ENCODE data around the gene LRRC58. TPM values are rescaled to one million over a fixed set of nuclear protein-coding genes. Genes with fewer than 3 reads are reported as not detected.
"Not testable (repeated sequence)": the region's sequence is repeated elsewhere in the genome, so short reads cannot be mapped to it uniquely, and the experiment has no call there.

LRRC58 gene
- total RNA-seq, 1 donor from 2014 or later = 25.0 TPM

- no peak for DNase-seq (ENCODE audit: extremely low spot score in 2 of 2)
- Histone ChIP-seq H3K27ac (no peak overlapping the region), H3K4me3 (no peak overlapping the region), H3K36me3 (peaks cover 0 to 59% of the 10 kb centered on the region in 2 donors), H3K27me3 (no peaks in the 10 kb centered on the region), H3K9me3 (no peaks in the 10 kb centered on the region), H3K4me1 (no peaks in the 10 kb centered on the region)
- TF ChIP-seq POLR2A (IDR thresholded peaks at IDR 0.05) (no peak), CTCF (IDR thresholded peaks at IDR 0.05) (no peak), POLR2AphosphoS5 (IDR thresholded peaks at IDR 0.05; ENCODE audit: insufficient read depth in 1 of 2, low read depth in 1 of 2) (no peak)
- intact Hi-C loops (cut with DNase I) = no loop called here
These were observed 18.1 kb downstream of the LRRC58 start for GRCh38 chr3:120331076-120331475.

DNA sequence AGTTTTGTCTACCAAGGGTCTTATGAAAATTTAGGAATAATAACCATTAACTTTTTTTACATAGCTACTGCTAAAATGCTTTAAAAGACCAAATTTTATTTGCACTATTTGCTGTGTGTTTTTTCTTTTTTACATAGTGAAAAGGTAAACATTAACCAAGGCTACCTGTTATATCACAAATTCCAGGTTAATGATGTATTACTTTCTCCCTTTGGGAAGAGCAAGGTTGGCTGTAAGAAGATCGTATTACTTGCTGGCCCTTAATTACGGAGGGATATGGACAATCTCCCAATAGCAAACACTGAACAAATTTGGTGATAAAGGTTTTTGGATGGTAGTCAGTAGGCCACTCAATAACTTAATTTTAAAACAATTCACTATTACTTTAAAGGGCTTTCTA lies 22.4 kb downstream of the LRRC58 start:
- Histone ChIP-seq H3K9me3 (no peaks in the 10 kb centered on the region), H3K4me1 (no peaks in the 10 kb centered on the region), H3K4me3 (no peak overlapping the region), H3K27me3 (no peaks in the 10 kb centered on the region), H3K27ac (no peak overlapping the region), H3K36me3 (peaks cover 0 to 34% of the 10 kb centered on the region in 2 donors)
- no peak for TF ChIP-seq CTCF (IDR thresholded peaks at IDR 0.05)
- TF ChIP-seq POLR2AphosphoS5 (IDR thresholded peaks at IDR 0.05; ENCODE audit: insufficient read depth in 1 of 2, low read depth in 1 of 2) = no peak
- TF ChIP-seq POLR2A (IDR thresholded peaks at IDR 0.05) = no peak
- intact Hi-C loops (cut with DNase I) = no loop called here
- DNase-seq (ENCODE audit: extremely low spot score in 2 of 2) = no peak

- TF ChIP-seq POLR2AphosphoS5 (IDR thresholded peaks at IDR 0.05; ENCODE audit: insufficient read depth in 1 of 2, low read depth in 1 of 2) (no peak), CTCF (IDR thresholded peaks at IDR 0.05) (no peak), POLR2A (IDR thresholded peaks at IDR 0.05) (no peak)
- H3K4me1 ChIP-seq = no peaks in the 10 kb centered on the region
- no peak overlapping the region for H3K4me3 ChIP-seq
- no peak for DNase-seq (ENCODE audit: extremely low spot score in 2 of 2)
- peaks cover 0 to 14% of the 10 kb centered on the region in 2 donors for H3K36me3 ChIP-seq
- H3K9me3 ChIP-seq = no peaks in the 10 kb centered on the region
- no peaks in the 10 kb centered on the region for H3K27me3 ChIP-seq
- no peak overlapping the region for H3K27ac ChIP-seq
- intact Hi-C loops (cut with DNase I) = no loop called here
These were observed 25.0 kb downstream of the LRRC58 start for GRCh38 chr3:120324190-120324589.

DNA sequence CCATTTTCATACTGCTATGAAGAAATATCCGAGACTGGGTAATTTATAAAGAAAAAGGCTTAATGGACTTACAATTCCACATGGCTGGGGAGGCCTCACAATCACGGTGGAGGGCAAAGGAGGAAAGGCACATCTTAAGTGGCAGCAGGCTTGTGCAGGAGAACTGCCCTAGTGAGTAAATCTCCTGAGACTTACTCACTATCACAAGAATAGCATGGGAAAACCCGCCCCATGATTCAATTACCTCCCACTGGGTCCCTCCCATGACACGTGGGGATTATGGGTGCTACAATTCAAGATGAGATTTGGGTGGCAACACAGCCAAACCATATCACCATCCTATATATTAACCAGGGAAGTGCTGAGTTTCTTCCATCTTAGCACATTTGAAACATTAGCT lies 25.4 kb downstream of the LRRC58 start:
- H3K27ac ChIP-seq; H3K4me1 ChIP-seq; H3K9me3 ChIP-seq; H3K4me3 ChIP-seq; intact Hi-C loops (cut with DNase I); H3K36me3 ChIP-seq; DNase-seq (ENCODE audit: extremely low spot score in 2 of 2); H3K27me3 ChIP-seq: not testable (repeated sequence)

- intact Hi-C loops (cut with DNase I) = no loop called here
These were observed 37.0 kb downstream of the LRRC58 start for GRCh38 chr3:120311863-120312794.

More at GRCh38 chr3:120311863-120312794, 37.0 kb downstream of the LRRC58 start:
- DNase-seq (ENCODE audit: extremely low spot score in 2 of 2) = no peak
- Histone ChIP-seq H3K27ac (no peak overlapping the region), H3K4me1 (no peaks in the 10 kb centered on the region), H3K9me3 (no peaks in the 10 kb centered on the region), H3K27me3 (no peaks in the 10 kb centered on the region), H3K4me3 (no peak overlapping the region), H3K36me3 (no peaks in the 10 kb centered on the region)
- TF ChIP-seq CTCF (IDR thresholded peaks at IDR 0.05) = no peak
- no peak for TF ChIP-seq POLR2A (IDR thresholded peaks at IDR 0.05)
- no peak for TF ChIP-seq POLR2AphosphoS5 (IDR thresholded peaks at IDR 0.05; ENCODE audit: insufficient read depth in 1 of 2, low read depth in 1 of 2)
